ENCODE measurements around the gene NOL3. TPM values are rescaled to one million over a fixed set of nuclear protein-coding genes. Genes with fewer than 3 reads are reported as not detected.

Gene NOL3
- total and polyA plus RNA-seq, 12 donors = 71.8 to 132 (median 84.1) TPM

DNA sequence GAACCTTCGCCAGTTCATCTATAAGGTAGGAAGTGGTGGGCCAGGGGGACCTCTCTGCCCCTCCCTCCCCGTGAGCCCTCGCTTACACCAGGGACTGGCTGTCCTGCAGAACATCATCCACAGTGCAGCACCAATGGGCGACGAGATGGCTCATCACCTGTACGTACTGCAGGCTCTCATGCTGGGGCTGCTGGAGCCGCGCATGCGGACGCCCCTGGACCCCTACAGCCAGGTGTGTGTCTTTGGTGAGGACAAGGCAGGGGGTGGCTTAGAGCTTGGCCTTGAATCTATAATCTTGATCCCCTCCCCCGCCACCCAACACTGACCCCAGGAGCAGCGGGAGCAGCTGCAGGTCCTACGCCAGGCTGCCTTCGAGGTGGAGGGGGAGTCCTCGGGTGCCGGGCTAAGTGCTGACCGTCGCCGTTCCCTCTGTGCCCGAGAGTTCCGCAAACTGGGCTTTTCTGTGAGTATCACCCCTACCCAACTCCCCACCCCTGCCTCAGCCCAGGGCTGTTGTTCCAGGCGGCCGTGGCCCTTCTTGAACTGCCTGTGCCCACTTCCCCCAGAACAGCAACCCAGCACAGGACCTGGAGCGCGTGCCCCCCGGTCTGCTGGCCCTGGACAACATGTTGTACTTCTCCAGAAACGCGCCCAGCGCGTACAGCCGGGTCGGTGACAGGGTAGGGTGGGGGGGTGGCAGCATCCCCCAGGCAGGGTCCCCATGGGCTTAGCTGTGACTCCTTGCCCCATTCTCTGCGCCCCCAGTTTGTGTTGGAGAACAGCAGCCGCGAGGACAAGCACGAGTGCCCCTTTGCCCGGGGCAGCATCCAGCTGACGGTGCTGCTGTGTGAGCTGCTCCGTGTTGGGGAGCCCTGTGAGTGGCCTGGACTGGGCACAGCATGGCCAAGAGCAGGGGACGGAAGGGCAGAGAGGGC, 31.3 kb downstream of the NOL3 start:
- Histone ChIP-seq H3K4me3 (no peak overlapping the region), H3K9me3 (no peaks in the 10 kb centered on the region), H3K36me3 (peaks cover 0 to 78% (median 18%) of the 10 kb centered on the region in 9 donors), H3K4me1 (peaks cover 0 to 24% (median 11%) of the 10 kb centered on the region in 9 donors), H3K27ac (no peak overlapping the region), H3K27me3 (no peaks in the 10 kb centered on the region)
- ATAC-seq (no peak), DNase-seq (no peak)
- intact Hi-C loops (cut with DNase I) = no loop called here
- 94% methylated on average over 40 of the region's 40 CpGs for WGBS, 2 donors
- TF ChIP-seq, protein P1, sequence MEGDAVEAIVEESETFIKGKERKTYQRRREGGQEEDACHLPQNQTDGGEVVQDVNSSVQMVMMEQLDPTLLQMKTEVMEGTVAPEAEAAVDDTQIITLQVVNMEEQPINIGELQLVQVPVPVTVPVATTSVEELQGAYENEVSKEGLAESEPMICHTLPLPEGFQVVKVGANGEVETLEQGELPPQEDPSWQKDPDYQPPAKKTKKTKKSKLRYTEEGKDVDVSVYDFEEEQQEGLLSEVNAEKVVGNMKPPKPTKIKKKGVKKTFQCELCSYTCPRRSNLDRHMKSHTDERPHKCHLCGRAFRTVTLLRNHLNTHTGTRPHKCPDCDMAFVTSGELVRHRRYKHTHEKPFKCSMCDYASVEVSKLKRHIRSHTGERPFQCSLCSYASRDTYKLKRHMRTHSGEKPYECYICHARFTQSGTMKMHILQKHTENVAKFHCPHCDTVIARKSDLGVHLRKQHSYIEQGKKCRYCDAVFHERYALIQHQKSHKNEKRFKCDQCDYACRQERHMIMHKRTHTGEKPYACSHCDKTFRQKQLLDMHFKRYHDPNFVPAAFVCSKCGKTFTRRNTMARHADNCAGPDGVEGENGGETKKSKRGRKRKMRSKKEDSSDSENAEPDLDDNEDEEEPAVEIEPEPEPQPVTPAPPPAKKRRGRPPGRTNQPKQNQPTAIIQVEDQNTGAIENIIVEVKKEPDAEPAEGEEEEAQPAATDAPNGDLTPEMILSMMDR (IDR thresholded peaks at IDR 0.05) = no peak

DNA sequence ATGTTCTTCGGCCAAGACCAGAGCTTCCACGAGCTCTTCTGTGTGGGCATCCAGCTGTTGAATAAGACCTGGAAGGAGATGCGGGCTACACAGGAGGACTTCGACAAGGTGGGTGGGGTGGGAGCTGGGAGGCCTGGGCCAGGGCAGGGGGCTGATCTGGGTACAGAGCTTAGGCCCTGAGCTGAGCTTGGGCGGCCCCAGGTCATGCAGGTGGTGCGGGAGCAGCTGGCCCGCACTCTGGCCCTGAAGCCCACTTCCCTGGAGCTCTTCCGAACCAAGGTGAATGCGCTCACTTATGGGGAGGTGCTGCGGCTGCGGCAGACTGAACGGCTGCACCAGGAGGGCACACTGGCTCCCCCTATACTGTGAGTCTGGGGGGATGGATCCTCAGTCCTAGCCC, 32.1 kb downstream of the NOL3 start:
- peaks cover 0 to 23% (median 11%) of the 10 kb centered on the region in 9 donors for H3K4me1 ChIP-seq
- H3K27ac ChIP-seq = no peak overlapping the region
- H3K4me3 ChIP-seq = no peak overlapping the region
- DNase-seq (no peak), ATAC-seq (no peak)
- WGBS, 2 donors = 95 to 96% methylated on average over 12 of the region's 12 CpGs
- H3K36me3 ChIP-seq = peaks cover 0 to 77% (median 11%) of the 10 kb centered on the region in 9 donors
- H3K9me3 ChIP-seq = no peaks in the 10 kb centered on the region
- TF ChIP-seq, protein P1 (IDR thresholded peaks at IDR 0.05) = no peak
- no peaks in the 10 kb centered on the region for H3K27me3 ChIP-seq
- intact Hi-C loops (cut with DNase I) = no loop called here

DNA sequence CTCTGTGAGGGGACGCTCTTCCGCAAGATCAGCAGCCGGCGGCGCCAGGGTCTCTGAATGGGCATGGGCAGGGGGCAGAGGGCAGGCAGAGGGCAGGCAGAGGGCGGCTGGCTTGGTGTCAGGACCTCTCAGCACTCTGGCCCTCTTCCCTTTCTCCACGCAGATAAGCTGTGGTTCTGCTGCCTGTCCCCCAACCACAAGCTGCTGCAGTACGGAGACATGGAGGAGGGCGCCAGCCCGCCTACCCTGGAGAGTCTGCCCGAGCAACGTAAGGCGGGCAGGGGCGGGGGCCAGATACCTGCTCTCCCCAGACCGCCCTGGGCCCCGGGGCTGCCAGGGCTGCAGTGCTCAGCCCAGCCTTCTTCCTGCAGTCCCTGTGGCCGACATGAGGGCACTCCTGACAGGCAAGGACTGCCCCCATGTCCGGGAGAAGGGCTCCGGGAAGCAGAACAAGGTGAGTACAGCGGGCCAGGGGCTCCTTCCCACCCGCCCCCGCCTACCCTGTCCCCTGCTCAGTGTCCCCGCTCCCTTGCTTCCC, 32.7 kb downstream of the NOL3 start:
- ATAC-seq (no peak), DNase-seq (no peak)
- no peaks in the 10 kb centered on the region for H3K9me3 ChIP-seq
- no peak overlapping the region for H3K27ac ChIP-seq
- H3K27me3 ChIP-seq = no peaks in the 10 kb centered on the region
- WGBS, 2 donors = 87 to 93% methylated on average over 23 of the region's 23 CpGs
- peaks cover 0 to 17% (median 11%) of the 10 kb centered on the region in 9 donors for H3K4me1 ChIP-seq
- TF ChIP-seq, protein P1 (IDR thresholded peaks at IDR 0.05) = no peak
- intact Hi-C loops (cut with DNase I) = no loop called here
- H3K36me3 ChIP-seq = peaks cover 0 to 77% (median 5%) of the 10 kb centered on the region in 9 donors
- H3K4me3 ChIP-seq = no peak overlapping the region

DNA sequence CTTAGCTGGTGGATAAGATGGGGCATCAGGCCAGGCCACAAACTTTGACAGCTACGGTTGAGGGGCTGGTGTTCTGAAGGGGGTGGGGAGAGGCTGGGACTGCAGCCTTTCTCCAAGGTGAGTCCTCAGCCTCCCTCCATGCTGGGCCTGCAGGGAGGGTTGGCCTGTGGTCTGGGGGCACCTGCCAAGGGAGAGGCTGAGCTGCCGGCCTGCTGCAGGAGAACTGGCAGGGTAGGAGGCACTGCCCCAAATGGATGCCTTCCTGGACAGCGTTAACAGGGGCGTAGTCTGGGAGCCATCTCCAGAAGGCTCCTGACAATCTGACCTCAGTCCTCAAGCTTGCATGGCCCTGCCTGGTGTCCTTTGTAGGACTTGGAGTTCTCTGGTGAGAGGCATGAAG, 33.7 kb downstream of the NOL3 start:
- DNase-seq = no peak
- TF ChIP-seq, protein P1 (IDR thresholded peaks at IDR 0.05) = no peak
- Histone ChIP-seq H3K9me3 (no peaks in the 10 kb centered on the region), H3K27me3 (no peaks in the 10 kb centered on the region), H3K27ac (no peak overlapping the region), H3K36me3 (peaks cover 0 to 68% (median 4%) of the 10 kb centered on the region in 9 donors), H3K4me3 (no peak overlapping the region), H3K4me1 (peaks cover 0 to 8% (median 1%) of the 10 kb centered on the region in 9 donors)
- intact Hi-C loops (cut with DNase I) = no loop called here
- ATAC-seq = no peak
- 78 to 81% methylated on average over 4 of the region's 4 CpGs for WGBS, 2 donors
